ENCODE data around the gene CHST11.
A peak's percentile ranks its signal among the peaks of the same experiment; 100 is the strongest.

CHST11 gene

GRCh38 chr12:104694711-104695110 lies 238.0 kb downstream of the CHST11 start:
- H3K27ac Mint-ChIP-seq, result peak overlapping the region; percentile 67
- no peaks in the 10 kb centered on the region for H3K27me3 Mint-ChIP-seq
- H3K9me3 Mint-ChIP-seq, result peaks cover 7% of the 10 kb centered on the region
- peak overlapping the region; percentile 36 for H3K4me3 Mint-ChIP-seq
- peaks cover 20% of the 10 kb centered on the region for H3K36me3 Mint-ChIP-seq (ENCODE audit: low read depth)
- peaks cover 81% of the 10 kb centered on the region for H3K4me1 Mint-ChIP-seq (ENCODE audit: low read depth)

GRCh38 chr12:104695453-104696148 lies 238.9 kb downstream of the CHST11 start:
- H3K4me3 Mint-ChIP-seq, result peak overlapping the region; percentile 47
- H3K9me3 Mint-ChIP-seq, result peaks cover 7% of the 10 kb centered on the region
- no peaks in the 10 kb centered on the region for H3K27me3 Mint-ChIP-seq
- peaks cover 20% of the 10 kb centered on the region for H3K36me3 Mint-ChIP-seq (ENCODE audit: low read depth)
- peaks cover 84% of the 10 kb centered on the region for H3K4me1 Mint-ChIP-seq (ENCODE audit: low read depth)
- peak overlapping the region; percentile 91 for H3K27ac Mint-ChIP-seq

GRCh38 chr12:104697186-104697585 lies 240.4 kb downstream of the CHST11 start:
- Mint-ChIP-seq H3K4me1 (ENCODE audit: low read depth) (peaks cover 73% of the 10 kb centered on the region), H3K9me3 (peaks cover 7% of the 10 kb centered on the region)

GRCh38 chr12:104698871-104699270 lies 242.1 kb downstream of the CHST11 start:
- H3K27ac Mint-ChIP-seq, result no peak overlapping the region
- no peaks in the 10 kb centered on the region for H3K27me3 Mint-ChIP-seq
- peaks cover 65% of the 10 kb centered on the region for H3K4me1 Mint-ChIP-seq (ENCODE audit: low read depth)
- H3K9me3 Mint-ChIP-seq, result no peaks in the 10 kb centered on the region
- peaks cover 9% of the 10 kb centered on the region for H3K36me3 Mint-ChIP-seq (ENCODE audit: low read depth)
- H3K4me3 Mint-ChIP-seq, result no peak overlapping the region

More at GRCh38 chr12:104697186-104697585, 240.4 kb downstream of the CHST11 start:
- no peak overlapping the region for H3K4me3 Mint-ChIP-seq
- H3K36me3 Mint-ChIP-seq (ENCODE audit: low read depth), result peaks cover 17% of the 10 kb centered on the region
- no peaks in the 10 kb centered on the region for H3K27me3 Mint-ChIP-seq
- no peak overlapping the region for H3K27ac Mint-ChIP-seq

GRCh38 chr12:104699489-104700190 lies 242.9 kb downstream of the CHST11 start:
- peak overlapping the region; percentile 81 for H3K27ac Mint-ChIP-seq
- H3K9me3 Mint-ChIP-seq, result no peaks in the 10 kb centered on the region
- H3K36me3 Mint-ChIP-seq (ENCODE audit: low read depth), result peaks cover 9% of the 10 kb centered on the region
- H3K4me1 Mint-ChIP-seq (ENCODE audit: low read depth), result peaks cover 57% of the 10 kb centered on the region
- H3K4me3 Mint-ChIP-seq, result peak overlapping the region; percentile 9
- H3K27me3 Mint-ChIP-seq, result no peaks in the 10 kb centered on the region

- Mint-ChIP-seq H3K27ac (no peak overlapping the region), H3K27me3 (no peaks in the 10 kb centered on the region), H3K4me3 (no peak overlapping the region), H3K9me3 (no peaks in the 10 kb centered on the region), H3K4me1 (ENCODE audit: low read depth) (peaks cover 51% of the 10 kb centered on the region), H3K36me3 (ENCODE audit: low read depth) (peaks cover 9% of the 10 kb centered on the region)
Observed at GRCh38 chr12:104700324-104700723, 243.6 kb downstream of the CHST11 start.

GRCh38 chr12:104701301-104701700 lies 244.6 kb downstream of the CHST11 start:
- Mint-ChIP-seq H3K4me1 (ENCODE audit: low read depth) (peaks cover 42% of the 10 kb centered on the region), H3K27me3 (no peaks in the 10 kb centered on the region), H3K4me3 (no peak overlapping the region), H3K27ac (no peak overlapping the region), H3K9me3 (no peaks in the 10 kb centered on the region), H3K36me3 (ENCODE audit: low read depth) (peaks cover 9% of the 10 kb centered on the region)

- no peak overlapping the region for H3K4me3 Mint-ChIP-seq
- no peaks in the 10 kb centered on the region for H3K9me3 Mint-ChIP-seq
- no peaks in the 10 kb centered on the region for H3K27me3 Mint-ChIP-seq
- H3K4me1 Mint-ChIP-seq (ENCODE audit: low read depth), result peaks cover 43% of the 10 kb centered on the region
- no peak overlapping the region for H3K27ac Mint-ChIP-seq
- H3K36me3 Mint-ChIP-seq (ENCODE audit: low read depth), result peaks cover 7% of the 10 kb centered on the region
Observed at GRCh38 chr12:104701756-104702155, 245.0 kb downstream of the CHST11 start.

- Mint-ChIP-seq H3K9me3 (no peaks in the 10 kb centered on the region), H3K27me3 (no peaks in the 10 kb centered on the region), H3K4me3 (no peak overlapping the region), H3K36me3 (ENCODE audit: low read depth) (peaks cover 5% of the 10 kb centered on the region), H3K27ac (no peak overlapping the region), H3K4me1 (ENCODE audit: low read depth) (peaks cover 43% of the 10 kb centered on the region)
Observed at GRCh38 chr12:104702565-104703139, 245.9 kb downstream of the CHST11 start.

- Mint-ChIP-seq H3K4me3 (no peak overlapping the region), H3K36me3 (ENCODE audit: low read depth) (peaks cover 5% of the 10 kb centered on the region), H3K9me3 (no peaks in the 10 kb centered on the region), H3K27me3 (no peaks in the 10 kb centered on the region), H3K27ac (no peak overlapping the region), H3K4me1 (ENCODE audit: low read depth) (peaks cover 40% of the 10 kb centered on the region)
Observed at GRCh38 chr12:104703372-104703771, 246.6 kb downstream of the CHST11 start.

- peaks cover 41% of the 10 kb centered on the region for H3K4me1 Mint-ChIP-seq (ENCODE audit: low read depth)
- no peaks in the 10 kb centered on the region for H3K9me3 Mint-ChIP-seq
- no peak overlapping the region for H3K27ac Mint-ChIP-seq
- peaks cover 5% of the 10 kb centered on the region for H3K36me3 Mint-ChIP-seq (ENCODE audit: low read depth)
- no peak overlapping the region for H3K4me3 Mint-ChIP-seq
- H3K27me3 Mint-ChIP-seq, result no peaks in the 10 kb centered on the region
Observed at GRCh38 chr12:104704224-104704779, 247.6 kb downstream of the CHST11 start.

- H3K27ac Mint-ChIP-seq, result peak overlapping the region; percentile 37
- H3K9me3 Mint-ChIP-seq, result no peaks in the 10 kb centered on the region
- H3K27me3 Mint-ChIP-seq, result no peaks in the 10 kb centered on the region
- H3K4me1 Mint-ChIP-seq (ENCODE audit: low read depth), result peaks cover 39% of the 10 kb centered on the region
- H3K36me3 Mint-ChIP-seq (ENCODE audit: low read depth), result no peaks in the 10 kb centered on the region
- no peak overlapping the region for H3K4me3 Mint-ChIP-seq
Observed at GRCh38 chr12:104707194-104707593, 250.4 kb downstream of the CHST11 start.

GRCh38 chr12:104707794-104708558 lies 251.2 kb downstream of the CHST11 start:
- H3K9me3 Mint-ChIP-seq, result no peaks in the 10 kb centered on the region
- no peaks in the 10 kb centered on the region for H3K27me3 Mint-ChIP-seq
- H3K4me3 Mint-ChIP-seq, result no peak overlapping the region
- peaks cover 39% of the 10 kb centered on the region for H3K4me1 Mint-ChIP-seq (ENCODE audit: low read depth)
- no peak overlapping the region for H3K27ac Mint-ChIP-seq
- H3K36me3 Mint-ChIP-seq (ENCODE audit: low read depth), result no peaks in the 10 kb centered on the region

- Mint-ChIP-seq H3K4me3 (no peak overlapping the region), H3K9me3 (no peaks in the 10 kb centered on the region), H3K27me3 (no peaks in the 10 kb centered on the region), H3K27ac (no peak overlapping the region), H3K4me1 (ENCODE audit: low read depth) (peaks cover 33% of the 10 kb centered on the region), H3K36me3 (ENCODE audit: low read depth) (no peaks in the 10 kb centered on the region)
Observed at GRCh38 chr12:104708891-104709290, 252.1 kb downstream of the CHST11 start.
